Stimulated activated CD8-positive, alpha-beta memory T cell treated with anti-CD3 and anti-CD28 coated beads, Interleukin-15, amount 100 ng/mL, for 4 hours (primary cell): ENCODE data around the gene VSIG10L2.
"Not testable (repeated sequence)": the region's sequence is repeated elsewhere in the genome, so short reads cannot be mapped to it uniquely, and the experiment has no call there.

Experiments used
- DNase-seq, 2 donors: peaks; one replicate each; pipeline ENCODE4 v3.0.0-alpha.2; 2020; ENCODE audit warnings: low read depth in 2 of 2

Gene VSIG10L2

DNA sequence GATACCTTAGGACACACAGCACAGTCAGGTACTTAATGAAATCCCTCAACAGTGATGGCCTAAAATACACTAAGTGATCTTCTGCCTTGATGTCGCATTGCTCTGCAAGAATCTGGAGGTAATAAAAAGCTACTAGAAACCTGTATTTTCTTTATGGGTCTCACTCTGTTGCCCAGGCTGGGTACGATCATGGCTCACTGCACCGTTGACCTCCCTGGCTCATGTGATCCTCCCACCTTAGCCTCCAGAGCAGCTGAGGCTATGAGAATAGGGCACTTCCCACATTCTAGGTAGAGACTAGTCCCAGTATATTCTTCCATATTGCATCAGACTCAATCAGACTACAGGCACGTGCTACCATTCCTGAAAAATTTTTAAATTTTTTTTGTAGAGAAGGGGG lies 21.7 kb downstream of the VSIG10L2 start:
- no peak for DNase-seq

DNA sequence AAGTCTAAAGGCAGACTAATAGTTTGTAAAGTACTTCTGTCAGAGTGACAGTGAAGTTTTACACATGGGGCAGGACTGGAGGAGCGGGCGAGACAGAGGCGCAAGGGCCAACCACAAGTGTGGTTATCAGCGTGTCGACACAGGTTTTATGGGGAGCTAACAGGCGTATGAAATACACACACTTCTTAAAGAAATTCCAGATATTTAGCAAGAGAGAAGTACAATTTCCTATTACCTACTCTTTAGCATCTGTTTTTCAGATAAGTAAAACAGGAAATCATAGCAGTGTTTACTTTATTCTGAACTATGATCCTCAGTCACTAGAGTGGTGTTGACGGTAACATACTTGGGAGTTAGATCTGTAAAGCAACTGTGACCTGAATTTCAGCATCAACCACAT lies 22.5 kb downstream of the VSIG10L2 start:
- DNase-seq, result no peak

DNA sequence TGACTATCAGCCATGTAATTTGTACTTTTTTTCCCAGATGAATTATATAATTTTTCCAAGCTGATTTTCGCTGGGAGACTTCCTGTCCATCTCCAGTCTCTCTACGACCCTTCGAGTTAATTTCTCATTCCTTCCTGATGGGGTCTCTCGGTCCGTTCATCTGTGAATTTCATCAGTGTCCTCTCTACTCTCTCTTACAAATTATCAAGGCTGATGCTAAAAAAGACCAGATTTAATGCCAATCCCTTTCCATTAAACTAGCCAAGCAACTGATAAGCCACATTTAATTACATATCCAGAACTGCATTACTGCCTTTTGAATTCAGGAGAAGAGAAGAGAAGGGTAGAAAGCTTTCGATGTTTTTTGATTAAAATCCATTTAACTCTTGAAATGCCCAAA lies 25.8 kb downstream of the VSIG10L2 start:
- no peak for DNase-seq

DNA sequence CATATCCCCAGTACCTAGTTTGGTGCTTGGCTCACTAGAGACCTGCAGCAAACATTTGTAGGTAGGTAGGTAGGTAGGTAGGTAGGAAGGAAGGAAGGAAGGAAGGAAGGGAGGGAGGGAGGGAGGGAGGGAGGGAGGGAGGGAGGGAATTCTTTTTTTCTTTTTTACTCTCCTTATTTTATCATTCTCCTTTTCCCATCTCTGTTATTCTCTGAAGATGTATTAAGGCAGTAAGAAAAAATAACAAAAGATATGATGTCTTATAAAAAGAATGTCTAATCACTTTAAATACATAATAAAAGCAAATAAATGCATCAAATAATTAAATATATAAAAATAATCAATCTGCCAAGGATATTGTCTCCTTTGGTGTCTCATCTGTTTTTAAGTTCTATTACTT lies 28.4 kb downstream of the VSIG10L2 start:
- DNase-seq, result no peak

DNA sequence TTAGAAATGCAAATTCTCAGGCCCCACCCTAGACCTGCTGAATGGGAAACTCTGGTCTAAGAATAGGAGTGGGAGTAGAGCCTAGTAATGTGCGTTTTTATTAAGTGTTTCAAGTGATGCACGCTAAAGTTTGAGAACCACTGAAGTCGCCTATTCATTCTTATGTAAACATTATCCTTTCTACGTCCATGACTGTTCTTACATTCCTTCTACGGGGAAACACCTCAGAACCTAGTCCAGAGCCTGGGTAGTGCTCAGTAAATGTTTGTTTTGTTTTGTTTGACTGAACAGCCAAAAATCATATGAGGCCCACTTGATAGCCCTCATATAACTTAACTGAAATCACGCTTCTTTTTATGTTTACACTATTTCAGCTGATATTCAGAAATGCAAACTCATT lies 29.8 kb downstream of the VSIG10L2 start:
- DNase-seq, result no peak

DNA sequence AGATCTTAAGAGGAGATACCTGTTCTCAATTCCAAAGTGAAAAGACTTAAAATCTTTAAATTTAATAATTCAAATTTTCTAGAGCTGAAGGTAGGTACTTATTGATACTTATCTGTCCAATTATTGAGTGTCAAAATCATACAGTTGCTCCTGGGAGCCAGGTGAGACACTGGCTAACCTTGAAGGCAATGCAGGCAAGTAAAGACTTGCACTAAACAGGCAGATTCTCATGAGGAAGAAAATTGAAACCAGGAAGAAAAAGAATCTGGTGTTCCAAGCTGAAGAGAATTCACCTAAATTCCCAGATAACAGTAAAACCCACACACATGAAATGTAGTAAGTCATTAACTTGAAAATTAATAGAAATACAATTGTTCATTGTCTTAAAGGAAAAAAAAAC lies 30.3 kb downstream of the VSIG10L2 start:
- DNase-seq, result no peak

DNA sequence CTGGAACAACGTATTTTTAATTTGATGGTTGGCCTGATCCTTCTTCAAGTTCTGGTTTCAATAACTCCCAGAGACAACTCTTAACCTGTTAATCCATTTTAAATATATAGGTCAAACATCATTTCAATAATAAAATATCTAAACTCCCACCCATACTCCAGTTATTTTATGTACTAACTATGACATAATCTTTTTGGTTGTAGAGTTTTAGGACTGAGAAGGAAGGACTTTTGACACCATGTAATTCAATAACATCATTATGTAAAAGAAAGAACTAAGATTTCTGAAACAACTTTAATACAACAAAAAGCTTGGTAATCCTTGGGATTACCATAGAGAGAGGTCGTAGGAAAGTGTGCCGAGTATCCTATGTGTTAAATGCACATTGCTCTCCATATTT lies 31.5 kb downstream of the VSIG10L2 start:
- no peak for DNase-seq

DNA sequence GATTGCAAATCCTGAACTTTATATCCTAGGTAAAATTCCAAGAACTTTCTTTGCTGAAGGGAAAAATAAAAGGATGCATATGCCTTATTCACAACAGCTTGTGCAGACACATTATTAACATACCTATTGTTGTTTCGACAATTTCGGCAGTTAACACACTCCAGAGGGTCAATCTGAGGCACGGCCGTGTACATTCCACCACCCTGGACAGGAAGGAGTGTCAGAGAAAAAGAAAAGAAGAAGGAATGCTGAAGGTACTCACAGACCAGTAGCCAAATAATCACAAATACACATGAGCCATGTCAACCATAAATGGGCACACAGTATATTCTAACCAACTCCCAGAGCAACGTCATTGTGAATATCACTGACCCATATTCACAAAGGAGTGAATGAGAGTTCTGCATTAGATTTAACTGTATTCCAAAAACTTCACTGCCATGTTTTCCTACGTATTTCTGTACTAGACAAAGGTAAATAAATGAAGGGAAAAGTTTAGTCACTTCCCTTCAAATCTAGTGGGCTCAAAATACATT lies 32.4 kb downstream of the VSIG10L2 start:
- DNase-seq, result no peak

DNA sequence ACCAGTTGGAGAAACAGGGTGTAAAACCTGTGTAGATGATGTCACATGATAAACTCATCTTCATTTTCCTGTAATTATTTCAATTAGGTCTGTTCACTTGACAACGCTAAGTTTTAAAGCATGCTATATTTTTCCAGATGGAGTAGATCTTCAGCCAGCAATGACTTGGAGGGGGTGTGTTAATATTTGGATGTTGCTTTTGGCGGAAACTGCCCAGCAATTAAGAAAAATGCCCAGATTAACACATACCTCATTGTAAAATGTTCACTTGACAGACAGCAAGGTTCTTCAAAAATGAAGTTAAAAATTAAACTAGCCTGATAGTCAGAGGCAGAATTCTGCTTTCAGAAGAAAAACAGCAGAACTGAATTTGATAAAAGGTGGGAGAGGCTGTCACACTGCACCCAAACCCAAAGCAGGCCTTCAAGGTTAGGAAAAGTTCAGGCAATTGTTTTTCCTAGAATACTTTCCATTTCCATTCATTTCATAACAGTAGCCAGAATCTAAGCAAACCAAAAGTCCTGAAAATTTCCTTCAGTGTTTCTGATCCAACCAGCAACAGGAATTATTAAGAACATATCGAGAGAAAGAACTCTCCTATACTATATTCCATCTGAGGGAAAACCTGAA lies 33.0 kb downstream of the VSIG10L2 start:
- DNase-seq, result no peak

DNA sequence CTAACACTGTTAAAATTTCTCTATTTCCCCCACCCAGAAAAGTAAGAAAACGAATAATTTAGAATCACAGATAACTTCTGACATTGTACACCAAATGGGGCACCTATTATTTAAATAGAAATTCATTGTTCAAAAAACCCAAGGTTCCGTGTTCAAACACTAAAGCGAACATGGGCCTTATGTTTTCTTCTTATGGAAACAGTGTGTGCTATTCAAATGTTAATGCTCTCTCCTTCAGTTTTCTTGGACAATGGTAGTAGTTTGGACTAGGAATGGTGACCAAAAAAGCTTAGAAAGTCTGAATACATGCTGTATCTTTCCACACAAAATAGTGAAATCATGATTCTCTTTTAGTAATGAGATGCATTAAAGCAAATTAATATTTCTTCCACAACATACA lies 33.7 kb downstream of the VSIG10L2 start:
- no peak for DNase-seq

DNA sequence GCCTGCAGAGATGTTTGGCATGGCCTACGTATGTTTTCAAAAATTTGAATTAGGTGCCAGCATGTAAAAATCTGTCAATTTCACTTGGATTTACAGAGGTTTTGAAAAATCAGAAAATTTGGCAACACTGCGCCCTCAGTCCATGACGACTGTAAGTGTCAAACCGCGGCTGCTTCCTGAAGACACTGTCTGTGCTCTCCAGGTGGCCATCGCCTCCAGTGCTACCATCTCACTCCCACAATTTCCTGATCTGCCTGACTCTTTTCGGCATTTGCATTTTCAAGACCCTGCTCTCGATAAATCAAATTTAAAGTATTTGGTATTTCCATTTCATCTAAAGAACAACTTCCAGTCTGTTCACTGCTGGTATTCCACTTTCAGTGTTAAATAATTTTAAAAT lies 34.6 kb downstream of the VSIG10L2 start:
- no peak for DNase-seq

DNA sequence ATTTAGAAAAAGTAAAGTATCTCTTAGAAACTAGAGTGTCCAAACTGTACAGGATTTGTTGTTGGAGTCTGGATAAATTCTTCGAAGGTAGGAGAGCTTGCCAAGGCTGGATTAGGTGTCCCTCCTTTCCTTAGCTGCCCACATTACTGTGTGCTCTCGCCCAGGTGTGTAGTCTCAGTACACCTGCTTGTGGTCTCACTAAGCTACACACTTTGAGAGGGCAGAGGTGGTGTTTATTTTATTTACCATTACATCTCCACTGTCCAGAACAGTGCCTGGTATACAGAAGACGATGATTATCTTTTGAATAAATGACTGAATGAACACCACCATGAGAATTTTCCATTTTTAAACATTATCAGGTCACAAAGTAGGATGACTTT lies 36.5 kb downstream of the VSIG10L2 start:
- DNase-seq, result no peak

DNA sequence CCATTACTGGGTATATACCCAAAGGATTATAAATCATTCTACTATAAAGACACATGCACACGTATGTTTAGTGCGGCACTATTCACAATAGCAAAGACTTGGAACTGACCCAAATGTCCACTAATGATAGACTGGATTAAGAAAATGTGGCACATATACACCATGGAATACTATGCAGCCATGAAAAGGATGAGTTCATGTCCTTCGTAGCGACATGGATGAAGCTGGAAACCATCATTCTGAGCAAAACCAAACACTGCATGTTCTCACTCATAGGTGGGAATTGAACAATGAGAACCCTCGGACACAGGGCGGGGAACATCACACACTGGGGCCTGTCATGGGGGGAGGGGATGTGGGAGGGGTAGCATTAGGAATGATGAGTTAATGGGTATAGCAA lies 40.1 kb downstream of the VSIG10L2 start:
- not testable (repeated sequence) for DNase-seq

DNA sequence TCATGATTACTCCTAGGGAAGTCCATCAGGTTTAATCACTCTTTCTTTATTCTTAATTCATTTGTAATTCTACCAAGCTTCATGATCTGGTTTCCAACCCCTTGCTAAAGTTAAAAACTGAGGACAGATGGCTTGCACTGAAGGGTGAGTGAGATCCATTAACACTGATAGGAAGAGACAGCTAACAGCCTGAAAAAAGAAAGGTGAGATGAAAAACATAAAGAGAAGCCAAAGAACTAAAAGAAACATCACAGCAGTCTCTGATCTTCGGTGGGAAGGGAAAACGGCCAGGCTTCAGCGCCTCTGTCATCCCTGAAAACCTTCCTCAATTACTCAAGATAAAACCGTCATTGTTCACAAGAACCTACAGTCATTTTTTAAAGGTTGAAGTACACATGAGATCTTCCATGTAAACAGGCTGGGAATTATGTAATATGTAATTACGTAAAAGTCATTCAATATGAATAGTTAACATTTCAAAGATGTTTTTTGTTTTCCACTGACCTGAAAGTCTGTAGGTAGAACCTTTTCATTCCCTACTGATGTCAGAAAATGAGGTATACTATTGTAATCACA lies 41.3 kb downstream of the VSIG10L2 start:
- no peak for DNase-seq

DNA sequence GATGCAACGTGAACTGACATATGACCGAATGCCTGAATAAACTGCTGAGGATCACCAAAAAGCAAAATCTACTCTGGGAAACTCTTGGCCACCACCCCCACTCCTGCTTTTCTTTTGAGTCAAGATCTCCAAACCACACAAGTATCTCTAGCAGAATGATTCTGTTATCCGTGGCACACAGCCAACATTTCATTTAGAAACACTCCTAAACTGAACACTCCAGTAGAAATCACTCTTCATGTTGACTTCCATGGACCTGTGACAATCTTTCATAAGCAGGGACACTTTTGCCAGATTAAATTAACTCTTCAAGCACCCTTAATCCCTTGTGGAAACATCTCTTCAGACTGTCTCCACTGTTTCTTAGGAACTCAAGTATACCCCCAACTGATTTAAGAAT lies 44.4 kb downstream of the VSIG10L2 start:
- no peak for DNase-seq

DNA sequence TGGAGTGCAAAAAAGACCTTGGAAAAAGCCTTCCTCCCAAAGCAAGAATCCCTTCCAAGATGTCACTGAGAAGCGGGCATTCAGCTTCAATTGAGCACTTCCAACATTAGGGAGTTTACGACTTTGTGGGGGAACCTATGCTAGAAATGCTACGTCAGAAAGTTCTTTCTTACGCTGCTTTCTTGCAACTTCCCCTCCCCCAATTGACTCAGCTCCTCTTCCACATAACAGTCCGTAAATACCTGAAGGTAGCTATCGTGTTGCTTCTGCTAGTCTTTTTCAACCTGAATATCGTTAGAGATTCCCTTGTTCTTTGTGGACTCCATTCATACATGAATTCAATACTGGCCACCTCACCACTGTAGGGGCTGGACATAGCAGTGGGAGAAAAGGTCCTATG lies 47.0 kb downstream of the VSIG10L2 start:
- no peak for DNase-seq

DNA sequence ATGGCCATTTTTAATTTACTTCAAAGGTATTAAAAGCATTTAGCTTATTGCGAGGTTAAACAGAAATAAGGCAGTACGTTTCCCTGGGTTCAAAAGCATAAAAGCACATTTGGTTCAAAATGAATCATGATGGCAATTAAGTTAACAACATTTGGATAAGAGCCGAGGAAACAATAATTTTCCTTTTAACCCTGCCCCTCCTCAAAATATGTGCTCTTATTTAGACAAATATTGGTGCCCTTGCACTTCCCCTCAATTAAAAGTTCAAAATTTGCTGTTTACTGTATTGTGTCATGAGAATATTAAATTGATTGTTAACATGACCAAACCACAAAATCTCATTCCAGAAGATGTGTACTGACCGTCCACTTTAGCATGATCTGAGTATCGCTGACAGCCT lies 48.7 kb downstream of the VSIG10L2 start:
- no peak for DNase-seq

DNA sequence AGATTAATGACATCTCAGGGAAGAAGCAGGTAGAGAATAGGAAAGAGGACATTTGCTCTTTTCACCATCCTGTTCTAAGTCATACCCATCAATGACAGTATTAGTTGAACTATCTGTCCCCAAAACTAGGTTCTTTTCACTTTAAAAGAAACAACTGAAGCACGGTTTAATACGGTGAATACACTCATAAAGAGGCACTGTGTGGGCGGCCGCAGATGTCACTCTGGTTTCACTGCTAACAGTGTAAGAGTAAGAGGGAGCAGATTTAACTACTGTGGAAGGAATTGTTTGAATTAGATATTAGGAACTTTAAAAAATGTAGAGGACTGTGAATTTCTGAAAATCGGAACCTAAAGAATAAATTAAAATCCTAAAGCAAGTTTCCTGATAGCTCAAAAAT lies 49.5 kb downstream of the VSIG10L2 start:
- DNase-seq, result no peak

DNA sequence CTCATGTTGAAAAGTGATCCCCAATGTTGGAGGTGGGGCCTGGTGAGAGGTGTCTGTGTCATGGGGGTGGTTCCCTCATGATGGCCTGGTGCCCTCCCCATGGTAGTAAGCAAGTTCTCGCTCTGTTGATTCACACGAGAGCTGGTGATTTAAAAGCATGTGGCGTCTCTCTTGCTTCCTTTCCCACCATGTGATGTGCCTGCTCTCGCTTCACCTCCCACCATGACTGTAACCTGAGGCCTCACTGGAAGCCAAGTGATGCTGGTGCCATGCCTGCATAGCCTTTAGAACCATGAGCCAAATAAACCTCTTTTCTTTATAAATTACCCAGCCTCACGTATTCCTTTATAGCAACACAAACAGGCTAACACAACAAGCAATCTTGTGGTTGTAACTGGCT lies 52.4 kb downstream of the VSIG10L2 start:
- DNase-seq, result no peak

DNA sequence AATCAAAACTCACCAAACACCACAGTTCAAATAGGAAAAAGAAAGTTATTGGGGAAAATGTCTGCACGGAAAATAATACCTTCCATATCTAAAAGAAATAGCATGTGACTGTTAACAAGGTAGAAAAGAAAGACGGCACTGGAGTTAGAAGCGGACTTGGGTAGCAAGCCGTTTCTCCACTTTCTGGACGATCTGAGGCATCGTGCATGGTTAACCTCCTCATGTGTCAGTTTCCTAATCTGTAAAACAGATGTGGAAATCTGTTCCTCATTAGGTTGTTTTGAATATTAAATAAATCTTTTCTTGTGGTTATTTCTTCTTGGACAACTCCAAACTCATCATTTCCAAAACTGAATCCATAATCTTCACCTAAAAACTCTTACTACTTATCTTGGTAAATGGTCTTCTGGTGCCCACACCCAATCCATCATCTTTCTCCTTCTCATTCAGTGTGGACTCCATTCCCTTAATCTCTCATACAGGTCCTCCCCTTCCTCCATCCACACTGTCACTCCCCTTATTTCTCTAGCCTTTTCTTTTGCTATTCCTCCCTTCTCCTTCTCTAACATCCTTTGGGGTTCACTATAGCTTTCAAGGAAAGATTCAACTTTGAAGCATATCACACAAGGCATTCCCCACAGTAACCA lies 53.5 kb downstream of the VSIG10L2 start:
- no peak for DNase-seq

DNA sequence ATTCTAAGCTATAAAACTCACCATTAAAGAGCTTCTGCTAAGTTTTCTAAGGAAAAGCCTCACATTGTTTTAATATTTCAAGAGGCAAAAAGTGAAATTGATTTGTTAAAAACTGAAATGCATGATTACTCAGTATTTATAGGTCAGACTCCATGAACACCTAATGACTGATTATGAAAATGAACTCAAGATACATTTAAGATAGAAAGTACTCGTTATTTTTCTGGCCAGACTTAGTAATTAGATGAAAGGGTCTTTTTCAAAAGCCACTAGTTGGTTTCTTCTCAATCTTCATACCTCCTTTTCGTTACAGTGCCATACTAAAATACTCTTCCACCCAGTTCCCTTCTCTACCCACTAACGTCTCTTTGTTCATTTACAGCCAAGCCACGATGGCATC lies 56.3 kb downstream of the VSIG10L2 start:
- no peak for DNase-seq
